Measurements from ENCODE around the gene TOP2B.

The TOP2B gene

GRCh38 chr3:25673738-25674298 lies 9.1 kb upstream of the TOP2B start:
- no peak for DNase-seq (ENCODE audit: low read depth)

GRCh38 chr3:25665315-25666280 lies 891 bp upstream of the TOP2B start:
- no peak for DNase-seq (ENCODE audit: low read depth)

DNA sequence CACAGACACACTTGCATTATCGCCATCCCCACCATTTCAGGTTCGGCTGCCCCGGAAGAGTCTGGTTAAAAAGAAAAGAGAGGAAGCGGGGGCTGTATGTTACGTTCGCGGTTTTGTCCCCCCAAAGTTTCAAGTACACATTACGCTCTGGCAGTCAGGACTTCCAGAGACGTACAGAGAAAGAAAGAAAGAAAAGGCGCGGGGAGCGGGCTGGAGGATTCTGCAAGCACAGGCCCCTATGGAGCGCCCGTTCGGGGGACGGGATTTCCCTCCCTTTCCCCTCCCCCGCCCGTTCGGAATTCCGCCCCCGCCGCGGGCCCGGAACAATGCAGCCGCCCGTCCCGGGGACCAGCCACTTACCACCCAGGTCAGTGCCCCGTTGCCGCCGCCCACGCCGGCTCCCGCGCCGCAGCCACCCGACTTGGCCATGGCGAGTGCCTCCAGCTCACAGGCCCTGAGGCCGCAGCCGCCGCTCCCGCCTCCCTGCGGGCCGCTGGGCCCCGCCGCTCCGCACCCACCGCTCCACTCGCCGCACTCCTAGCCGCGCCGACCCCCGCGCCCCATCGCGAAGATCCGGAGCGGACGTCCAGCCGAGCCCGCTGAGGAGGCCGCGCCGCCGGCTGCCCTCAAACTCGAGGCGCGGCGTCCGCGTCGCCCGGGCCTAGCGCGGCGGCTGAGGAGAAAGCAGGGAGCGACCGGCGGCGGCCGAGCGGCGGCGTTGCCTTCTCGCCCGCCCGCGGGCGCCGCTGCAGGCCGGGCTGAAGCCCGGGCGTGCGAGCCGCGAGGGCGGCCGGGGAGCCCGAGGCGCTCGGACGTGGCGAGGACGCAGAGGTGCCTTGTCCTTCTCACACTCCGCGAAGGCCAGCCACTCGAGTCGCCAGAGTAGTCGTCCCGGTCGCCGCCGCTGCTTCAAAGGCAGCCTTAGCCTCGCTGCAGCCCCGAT lies 567 bp downstream of the TOP2B start:
- peak; percentile 63 for DNase-seq (ENCODE audit: low read depth)

- peak; percentile 11 for DNase-seq (ENCODE audit: low read depth)
Observed at GRCh38 chr3:25663347-25663868, 1.3 kb downstream of the TOP2B start.

DNA sequence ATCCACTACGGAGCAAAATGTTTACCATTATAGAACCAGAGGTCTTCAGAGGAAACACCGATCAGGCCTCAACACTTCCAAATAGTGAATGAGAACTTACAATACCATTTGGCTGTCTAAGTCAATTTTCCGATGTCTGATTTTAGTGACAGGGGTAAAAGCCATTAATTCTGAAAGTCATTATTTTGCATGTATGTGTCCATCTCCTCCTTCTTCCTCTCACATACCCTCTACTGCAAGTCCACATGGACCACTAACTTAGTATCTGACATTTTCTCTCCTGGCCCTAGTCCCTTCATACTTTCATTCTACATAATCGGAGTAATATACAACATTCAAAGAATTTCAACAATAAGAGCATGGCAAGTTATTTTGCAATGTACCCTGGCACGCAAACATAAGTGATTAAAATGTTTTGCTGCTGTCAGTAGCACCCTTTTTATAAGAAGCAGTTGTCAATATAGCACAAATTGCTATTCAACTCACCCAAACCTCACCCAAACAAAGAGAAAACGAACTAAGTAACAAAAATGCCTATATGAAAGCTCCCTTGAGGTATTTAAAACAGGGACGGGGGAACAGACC lies 1.9 kb downstream of the TOP2B start:
- no peak for DNase-seq (ENCODE audit: low read depth)

DNA sequence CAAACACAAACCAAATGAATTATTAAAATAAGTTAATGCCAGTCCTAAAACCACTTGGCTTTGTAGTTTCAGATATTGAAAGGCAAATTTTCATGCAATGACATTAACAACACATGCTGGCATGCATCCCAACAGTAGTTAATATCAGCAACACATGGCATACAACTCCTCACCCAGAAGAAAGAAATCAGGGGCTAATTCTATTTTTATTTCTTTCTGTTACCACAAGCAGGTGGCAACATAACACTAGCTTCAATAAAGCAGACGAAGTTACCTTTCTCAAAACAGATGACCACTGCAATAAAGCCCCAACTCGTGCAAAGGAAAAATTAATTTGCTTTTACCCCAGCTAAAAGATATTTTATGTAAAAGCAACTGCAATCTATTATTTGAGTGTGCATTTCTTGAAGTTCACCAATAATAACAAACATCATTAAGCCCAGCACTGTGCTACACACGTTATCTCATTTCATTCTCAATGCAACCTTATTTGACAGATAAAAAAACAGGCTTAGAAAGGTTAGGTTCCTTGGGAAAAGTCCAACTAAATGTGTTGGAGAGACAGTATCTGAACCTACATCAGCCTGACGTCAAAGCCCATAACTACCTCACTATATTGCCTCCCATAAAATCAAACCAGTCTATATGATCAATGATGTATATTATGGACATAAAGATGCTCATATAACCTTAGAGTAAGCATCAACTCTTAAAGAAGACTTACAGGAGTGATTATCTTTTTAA lies 2.8 kb downstream of the TOP2B start:
- no peak for DNase-seq (ENCODE audit: low read depth)

DNA sequence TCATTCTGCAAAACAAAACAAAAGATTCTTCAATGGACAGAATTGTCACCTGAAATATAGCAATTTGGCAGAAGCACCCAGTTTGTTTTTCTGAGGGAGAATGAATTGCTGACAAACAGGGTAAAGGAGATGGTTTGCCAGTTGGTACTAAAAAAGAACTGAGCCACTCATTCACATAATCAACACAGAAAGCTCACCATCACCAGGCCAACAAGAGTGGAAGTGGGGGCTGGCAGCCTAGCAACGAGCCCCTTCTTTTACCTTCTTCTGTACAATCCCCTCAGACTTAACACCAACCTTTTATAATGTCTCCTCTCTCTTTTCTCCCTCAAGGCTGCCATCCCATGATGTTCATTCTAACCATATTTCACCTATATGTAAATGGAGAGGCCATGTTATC lies 5.9 kb downstream of the TOP2B start:
- no peak for DNase-seq (ENCODE audit: low read depth)

DNA sequence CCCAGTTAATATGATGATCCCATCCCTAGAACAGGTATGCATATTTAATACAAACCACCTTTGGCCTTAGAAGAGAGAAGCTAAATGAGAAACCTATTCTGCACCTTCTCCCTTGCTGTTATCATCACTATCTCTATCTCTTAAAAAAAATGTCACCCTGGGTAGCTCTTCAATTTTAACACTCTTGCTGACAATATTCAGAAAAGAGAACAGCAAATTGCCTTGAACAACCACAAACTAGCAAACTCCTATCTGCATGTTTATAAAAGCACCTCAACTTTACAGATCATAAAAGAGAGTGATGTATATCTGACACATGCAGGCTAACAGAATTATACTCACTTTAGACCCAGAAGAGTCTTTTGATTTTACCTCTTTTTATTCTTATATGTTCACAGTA lies 7.4 kb downstream of the TOP2B start:
- no peak for DNase-seq (ENCODE audit: low read depth)

DNA sequence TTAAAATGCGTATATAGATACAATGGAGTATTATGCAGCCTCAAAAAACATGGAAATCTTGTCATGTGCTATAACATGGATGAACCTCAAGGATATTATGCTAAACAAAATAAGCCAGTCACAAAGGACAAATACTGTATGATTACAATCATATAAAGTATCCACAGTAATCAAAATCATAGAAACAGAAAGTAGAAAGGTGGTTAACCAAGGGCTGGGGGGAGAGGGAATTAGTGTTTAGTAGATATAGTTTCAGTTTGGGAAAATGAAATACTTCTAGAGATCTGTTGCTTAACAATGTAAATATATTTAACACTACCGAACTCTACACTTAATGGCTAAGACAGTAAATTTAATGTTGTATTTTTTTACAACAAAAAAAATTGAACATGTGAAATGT lies 9.0 kb downstream of the TOP2B start:
- no peak for DNase-seq (ENCODE audit: low read depth)

- no peak for DNase-seq (ENCODE audit: low read depth)
Observed at GRCh38 chr3:25654576-25654975, 10.1 kb downstream of the TOP2B start.

GRCh38 chr3:25653322-25653721 lies 11.4 kb downstream of the TOP2B start:
- DNase-seq (ENCODE audit: low read depth) = no peak

- DNase-seq (ENCODE audit: low read depth) = no peak
Observed at GRCh38 chr3:25652921-25653320, 11.8 kb downstream of the TOP2B start.

DNA sequence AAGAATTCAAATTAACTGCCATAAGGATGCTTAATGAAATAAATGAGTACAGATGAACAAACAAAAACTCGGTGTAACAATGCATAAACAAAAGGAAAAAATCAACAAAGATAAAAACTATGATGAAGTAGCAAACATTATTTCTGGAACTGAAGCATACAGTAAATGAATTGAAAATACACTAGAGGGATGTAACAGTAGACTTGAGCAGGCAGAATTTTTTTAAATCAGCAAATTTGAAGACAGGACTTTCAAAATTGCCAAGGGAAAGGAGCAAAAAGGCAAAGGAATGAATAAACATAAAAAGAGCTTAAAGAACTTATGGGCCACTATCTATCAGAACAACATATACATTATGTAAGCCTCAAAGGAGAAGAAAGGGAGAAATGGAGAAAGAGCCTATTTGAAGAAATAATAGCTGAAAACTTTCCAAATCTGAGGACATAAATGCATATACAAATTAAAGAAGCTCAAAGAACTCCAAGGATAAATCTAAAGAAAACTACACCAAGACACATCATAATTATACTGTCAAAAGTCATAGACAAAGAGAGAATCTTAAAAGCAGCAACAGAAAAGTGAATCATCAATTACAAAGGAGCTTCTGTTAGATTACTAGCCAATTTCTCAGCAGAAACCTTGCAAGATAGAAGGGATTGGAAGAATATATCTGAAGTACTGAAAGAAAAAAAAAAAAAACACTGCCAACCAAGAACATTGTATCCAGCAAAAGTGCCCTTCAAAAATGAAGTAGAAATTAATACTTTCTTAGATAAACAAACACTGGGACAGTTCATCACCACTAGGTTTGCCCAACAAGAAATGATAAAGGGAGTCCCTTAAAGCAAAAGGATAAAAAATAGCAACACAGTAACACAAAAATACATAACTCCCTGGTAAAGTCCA lies 15.5 kb downstream of the TOP2B start:
- no peak for DNase-seq (ENCODE audit: low read depth)

DNA sequence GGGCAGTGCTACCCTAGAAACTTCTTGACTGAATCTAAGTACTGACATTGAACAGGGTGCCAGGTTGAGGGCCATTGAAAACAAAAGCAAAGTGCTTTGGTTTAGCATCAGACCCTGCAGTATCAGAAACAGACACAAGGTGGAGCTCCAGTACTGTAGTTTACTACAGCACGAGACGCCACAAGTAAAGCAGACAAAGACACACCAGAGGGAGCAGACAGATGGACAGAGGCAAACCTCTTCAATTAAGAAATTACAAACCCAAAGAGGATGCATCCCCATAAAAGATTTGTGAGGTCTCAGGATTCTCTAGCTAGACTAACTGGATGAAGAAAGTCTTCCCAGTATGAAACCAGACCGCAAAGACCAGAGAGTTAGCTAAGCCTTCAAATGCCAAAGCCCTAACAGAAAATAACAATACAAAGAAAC lies 16.6 kb downstream of the TOP2B start:
- DNase-seq (ENCODE audit: low read depth) = peak; percentile 58

- DNase-seq (ENCODE audit: low read depth) = no peak
Observed at GRCh38 chr3:25635038-25635437, 29.7 kb downstream of the TOP2B start.

DNA sequence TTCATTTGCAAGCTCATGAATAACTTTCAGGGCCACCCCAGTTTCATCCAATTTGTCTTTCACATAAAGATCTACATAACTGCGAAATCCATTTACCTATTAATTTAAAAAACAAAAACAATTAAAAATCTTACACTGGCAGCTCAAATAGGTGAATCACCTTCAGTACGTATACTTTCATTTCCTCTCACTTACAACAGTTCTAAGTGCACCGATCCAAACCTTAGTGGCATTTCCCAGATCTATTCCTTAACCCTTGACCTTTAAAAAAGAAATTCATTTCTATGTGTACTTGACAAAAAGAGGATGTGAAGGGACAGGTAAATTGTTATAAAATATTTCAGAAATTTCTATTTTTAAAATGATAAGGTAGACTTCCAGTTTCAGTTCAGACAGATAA lies 30.8 kb downstream of the TOP2B start:
- no peak for DNase-seq (ENCODE audit: low read depth)

- DNase-seq (ENCODE audit: low read depth) = no peak
Observed at GRCh38 chr3:25631989-25632388, 32.7 kb downstream of the TOP2B start.

GRCh38 chr3:25621087-25621486 lies 43.6 kb downstream of the TOP2B start:
- no peak for DNase-seq (ENCODE audit: low read depth)

GRCh38 chr3:25620493-25620892 lies 44.2 kb downstream of the TOP2B start:
- no peak for DNase-seq (ENCODE audit: low read depth)

DNA sequence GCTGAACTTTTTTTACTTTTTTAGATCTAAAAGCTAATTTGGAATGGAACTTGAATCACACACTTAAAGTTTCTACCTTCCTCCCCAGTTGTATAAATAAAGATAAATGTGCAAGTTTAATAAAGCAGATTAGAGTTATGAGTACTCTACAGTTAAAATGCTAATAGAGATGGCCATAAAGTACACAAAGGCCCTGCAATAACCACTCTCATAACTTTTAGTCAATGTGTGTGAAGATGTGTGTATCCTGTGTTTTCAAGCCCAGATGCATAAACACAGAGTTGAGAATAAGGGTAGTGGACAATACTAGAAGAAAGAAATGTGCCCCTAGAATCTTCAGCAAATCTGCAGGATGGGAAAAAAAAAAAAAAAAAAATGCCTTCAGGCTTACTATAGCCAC lies 45.3 kb downstream of the TOP2B start:
- no peak for DNase-seq (ENCODE audit: low read depth)

Data from activated T-cell treated with anti-CD3 and anti-CD28 coated beads for 48 hours (primary cell).